G401 (cell line): ENCODE measurements around the gene ZG16. TPM values are rescaled to one million over a fixed set of nuclear protein-coding genes. Genes with fewer than 3 reads are reported as not detected.
"Not testable (repeated sequence)": the region's sequence is repeated elsewhere in the genome, so short reads cannot be mapped to it uniquely, and the experiment has no call there.

ENCODE experiments used
- DNase-seq: peaks from one replicate; pipeline ENCODE4 v3.0.0-alpha.2; 2015; ENCODE audit warnings: low spot score
- in situ Hi-C: cut with HindIII; loops from 2 replicates; pipeline ENCODE4 v1.10.0; 2016; ENCODE audit warnings: low sequenced_read_pairs, mixed read lengths
- total RNA-seq: library from RNA; depleted of rRNA; stranded (reverse); fragments of >200 nt; shearing (Covaris generic); gene quantifications from 2 replicates; pipeline ENCODE4 v1.2.3, GENCODE V29; 2014

The ZG16 gene
- total RNA-seq, 1 experiment from 2014 or later: not detected

DNA sequence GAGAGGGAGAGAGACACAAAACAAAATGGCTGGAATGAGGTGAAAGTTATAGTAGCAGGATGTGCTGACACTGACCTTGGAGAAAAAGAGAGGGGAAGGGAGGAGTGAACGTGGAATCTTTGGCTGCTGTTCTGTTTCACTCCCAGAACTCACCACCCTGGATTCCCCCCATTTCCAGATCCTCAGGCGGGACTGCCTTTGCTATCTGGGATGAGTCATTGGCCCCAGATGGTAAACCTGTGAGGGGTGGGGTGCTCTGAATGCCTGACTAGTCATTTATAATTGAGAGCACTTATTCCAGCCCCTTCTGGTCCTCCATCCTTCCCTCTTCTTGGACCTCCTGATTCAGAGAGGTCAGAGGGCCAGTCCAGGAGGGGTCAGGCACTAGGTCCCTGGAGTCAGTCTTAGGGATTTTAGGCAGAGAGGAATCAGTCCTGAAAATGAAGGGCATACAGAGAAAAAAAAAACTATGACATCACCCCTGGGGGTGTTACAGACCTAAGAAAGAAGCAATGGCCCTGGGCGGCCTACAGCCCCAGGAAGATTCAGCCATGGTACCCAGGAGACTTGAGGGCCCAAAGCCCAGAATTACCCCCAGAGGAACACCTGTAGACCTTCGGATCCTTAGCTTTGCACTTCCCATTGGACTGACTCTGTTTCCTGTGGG, 2.2 kb upstream of the ZG16 start:
- no peak for DNase-seq
- in situ Hi-C loops: no loop called here

DNA sequence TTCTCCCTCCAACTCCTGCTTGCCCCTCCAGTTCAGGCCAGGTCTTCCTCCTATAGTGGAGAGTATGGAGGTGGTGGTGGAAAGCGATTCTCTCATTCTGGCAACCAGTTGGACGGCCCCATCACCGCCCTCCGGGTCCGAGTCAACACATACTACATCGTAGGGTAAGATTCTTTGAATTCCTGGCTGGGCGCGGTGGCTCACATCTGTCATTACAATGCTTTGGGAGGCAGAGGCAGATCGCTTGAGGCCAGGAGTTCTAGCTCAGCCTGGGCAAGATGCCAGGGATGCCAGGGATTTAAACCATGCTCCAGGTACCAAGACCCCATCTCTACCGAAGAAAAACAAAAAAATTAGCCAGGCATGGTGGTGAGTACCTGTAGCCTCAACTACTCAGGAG, 1.4 kb downstream of the ZG16 start:
- in situ Hi-C loops: no loop called here

DNA sequence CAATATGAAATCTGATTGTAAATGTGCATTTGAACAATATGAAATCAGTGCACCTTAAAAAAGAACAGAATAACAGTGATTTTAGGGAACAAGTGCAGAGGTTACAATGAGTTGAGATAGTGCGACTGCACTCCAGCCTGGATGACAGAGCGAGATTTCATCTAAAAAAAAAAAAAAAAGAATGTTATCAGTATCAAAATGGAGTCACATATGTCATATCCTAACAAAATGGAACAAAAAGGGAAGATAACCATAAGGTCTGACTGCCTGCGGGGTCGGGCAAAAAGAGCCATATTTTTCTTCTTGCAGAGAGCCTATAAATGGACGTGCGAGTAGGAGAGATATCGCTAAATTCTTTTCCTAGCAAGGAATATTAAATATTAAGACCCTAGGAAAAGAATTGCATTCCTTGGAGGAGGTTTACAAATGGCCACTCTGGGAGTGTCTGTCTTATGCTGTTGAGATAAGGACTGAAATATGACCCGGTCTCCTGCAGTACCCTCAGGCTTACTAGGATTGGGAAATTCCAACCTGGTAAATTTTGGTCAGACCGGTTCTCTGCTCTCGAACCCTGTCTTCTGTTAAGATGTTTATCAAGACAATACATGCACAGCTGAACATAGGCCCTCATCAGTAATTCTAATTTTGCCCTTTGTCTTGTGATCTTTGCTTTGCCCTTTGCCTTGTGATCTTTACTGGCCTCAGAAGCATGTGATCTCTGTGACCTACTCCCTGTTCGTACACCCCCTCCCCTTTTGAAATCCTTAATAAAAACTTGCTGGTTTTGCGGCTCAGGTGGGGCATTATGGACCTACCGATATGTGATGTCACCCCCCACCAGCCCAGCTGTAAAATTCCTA, 5.3 kb downstream of the ZG16 start:
- DNase-seq, in situ Hi-C loops: not testable (repeated sequence)

More for the DNA sequence above, 1.4 kb downstream of the ZG16 start:
- no peak for DNase-seq

DNA sequence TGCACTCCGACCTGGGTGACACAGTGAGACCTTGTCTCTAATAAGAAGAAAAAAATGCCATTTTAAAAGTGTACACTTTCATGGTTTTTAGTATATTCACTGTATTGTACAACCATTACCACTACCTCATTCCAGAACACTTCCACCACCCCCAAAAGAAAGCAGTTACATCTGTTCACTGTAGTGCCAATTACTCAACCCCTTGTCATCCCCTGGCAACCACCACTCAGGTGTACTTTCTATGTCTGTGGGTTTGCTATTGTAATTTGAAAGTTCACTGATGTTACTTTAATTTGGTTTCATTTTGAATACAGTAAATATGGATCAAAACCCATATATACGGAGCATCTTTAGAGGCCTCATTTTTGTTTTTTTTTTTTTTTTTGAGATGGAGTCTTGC, 6.1 kb downstream of the ZG16 start:
- in situ Hi-C loops: no loop called here

DNA sequence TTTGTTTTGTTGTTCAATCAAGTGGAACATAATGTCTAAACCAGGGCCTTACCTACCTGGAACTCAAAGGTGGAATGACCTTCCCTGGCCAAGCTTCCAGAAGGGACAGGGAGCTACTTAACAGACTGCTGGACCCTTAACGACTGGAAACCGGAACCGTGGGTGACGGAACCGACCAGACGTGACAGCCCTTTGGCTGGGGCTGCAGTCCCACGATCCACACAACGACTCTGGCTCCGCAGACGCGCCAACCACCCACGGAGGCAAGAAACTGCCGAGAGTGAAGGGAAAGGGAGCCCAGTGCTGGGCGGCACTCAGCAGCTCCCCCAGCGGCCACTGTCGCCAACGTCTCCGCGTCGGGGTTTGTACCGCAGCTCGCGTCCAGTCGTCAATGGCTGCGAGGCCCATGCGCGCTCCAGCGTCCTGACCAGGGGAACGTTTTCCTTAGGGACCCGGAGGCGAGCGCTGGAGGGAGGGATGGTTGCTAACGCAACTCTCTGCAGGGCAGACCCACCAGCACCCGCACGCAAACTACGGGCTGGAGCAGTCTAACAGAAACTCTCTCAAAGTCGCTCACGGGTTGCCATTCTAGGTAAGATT, 6.9 kb downstream of the ZG16 start:
- in situ Hi-C loops: no loop called here
- peak; percentile 73 for DNase-seq

More for the DNA sequence above, 6.1 kb downstream of the ZG16 start:
- no peak for DNase-seq

- in situ Hi-C loops, DNase-seq: not testable (repeated sequence)
Observed at GRCh38 chr16:29787155-29787554, 9.1 kb downstream of the ZG16 start.

GRCh38 chr16:29789775-29790182, 11.7 kb downstream of the ZG16 start:
- in situ Hi-C loops: no loop called here

DNA sequence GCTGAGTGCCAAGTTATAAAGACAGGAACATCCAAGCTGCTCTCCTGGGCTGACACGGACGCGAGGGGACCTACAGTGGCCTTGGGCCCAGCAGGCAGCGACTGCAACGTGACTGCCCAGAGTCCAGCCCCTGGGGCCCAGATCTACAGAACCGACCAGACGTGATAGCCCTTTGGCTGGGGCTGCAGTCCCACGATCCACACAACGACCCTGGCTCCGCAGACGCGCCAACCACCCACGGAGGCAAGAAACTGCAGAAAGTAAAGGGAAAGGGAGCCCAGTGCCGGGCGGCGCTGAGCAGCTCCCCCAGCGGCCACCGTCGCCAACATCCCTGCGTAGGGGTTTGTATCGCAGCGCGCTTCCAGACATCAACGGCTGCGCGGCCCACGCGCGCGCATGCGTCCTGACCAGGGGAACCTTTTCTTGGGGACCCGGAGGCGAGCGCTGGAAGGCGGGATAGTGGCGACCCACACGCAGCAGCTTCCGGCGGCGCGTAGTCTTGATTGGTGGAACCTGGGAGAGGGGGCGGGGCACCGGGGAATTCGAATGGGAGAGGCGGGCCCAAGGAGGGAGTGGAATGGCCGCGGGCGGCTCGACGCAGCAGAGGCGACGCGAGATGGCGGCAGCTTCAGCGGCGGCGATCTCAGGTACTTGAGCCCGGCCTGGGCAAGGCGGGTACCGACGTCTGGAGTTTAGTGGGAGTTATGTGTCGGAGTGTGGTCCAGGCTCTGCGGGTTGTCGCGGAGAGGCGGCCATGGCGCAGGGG, 12.3 kb downstream of the ZG16 start, which contains the start of gene KIF22:
TSS of gene KIF22 (plus strand) at position 569 of the 766 bp plus-strand sequence. CDS start at position 578, 9 bp downstream.
- peak; percentile 98 for DNase-seq
- in situ Hi-C loops: no loop called here

More at GRCh38 chr16:29789775-29790182, 11.7 kb downstream of the ZG16 start:
- no peak for DNase-seq

DNA sequence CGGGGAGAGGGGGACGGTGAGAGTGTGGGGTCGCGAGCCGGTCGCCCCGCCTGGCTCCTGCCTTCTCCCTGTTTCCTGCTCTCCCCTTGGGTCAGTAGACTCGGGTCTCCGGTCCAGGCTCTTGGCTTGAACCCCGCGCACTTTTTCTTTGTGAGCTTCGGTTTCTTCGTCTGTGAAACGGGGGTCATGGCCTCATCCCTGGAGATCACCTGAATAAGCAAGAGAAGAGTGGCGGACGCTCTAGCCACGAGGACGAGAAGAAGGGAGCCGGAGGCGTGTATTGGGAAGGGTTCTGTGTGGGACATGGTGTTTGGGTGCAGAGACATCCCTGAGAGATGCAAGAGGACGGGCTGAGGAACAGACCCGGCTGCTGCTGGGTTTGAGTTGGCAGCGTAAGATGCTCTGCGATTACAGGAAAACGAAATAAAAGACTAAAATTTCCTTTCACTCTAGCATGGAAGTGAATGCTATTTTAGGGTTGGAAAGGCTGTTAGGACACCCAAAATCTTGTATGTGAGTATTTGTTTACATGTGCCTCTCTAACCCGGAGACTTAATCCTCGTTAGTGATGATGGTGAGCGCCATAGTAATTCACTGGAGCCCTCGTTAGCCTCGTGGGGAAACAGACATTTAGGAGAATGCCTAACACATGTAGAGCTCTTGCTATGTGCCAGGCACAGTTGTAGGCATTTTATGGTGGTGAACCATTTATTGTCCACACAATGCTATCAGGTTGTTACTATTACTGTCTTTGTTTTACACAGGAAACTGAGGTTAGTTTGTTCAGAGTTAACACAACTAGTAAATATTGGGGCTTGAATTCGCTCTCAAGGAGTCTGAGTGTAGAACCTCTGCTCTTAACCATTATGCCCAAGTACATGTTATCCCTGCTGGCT, 13.1 kb downstream of the ZG16 start:
- DNase-seq: no peak
- in situ Hi-C loops: no loop called here

GRCh38 chr16:29791845-29792807, 14.1 kb downstream of the ZG16 start:
- in situ Hi-C loops: no loop called here

DNA sequence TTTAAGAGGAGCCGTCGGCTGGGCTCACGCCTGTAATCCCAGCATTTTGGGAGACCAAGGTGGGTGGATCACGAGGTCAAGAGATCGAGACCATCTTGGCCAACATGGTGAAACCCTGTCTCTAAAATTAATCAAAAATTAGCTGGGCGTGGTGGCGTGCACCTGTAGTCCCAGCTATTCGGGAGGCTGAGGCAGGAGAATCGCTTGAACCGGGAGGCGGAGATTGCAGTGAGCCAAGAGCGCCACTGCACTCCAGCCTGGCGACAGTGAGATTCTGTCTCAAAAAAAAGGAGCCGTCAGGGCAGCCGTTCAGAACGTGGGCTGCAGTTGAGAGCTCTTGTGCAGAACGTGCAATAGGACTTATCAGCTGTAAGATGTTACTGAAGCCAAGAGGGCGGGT, 15.1 kb downstream of the ZG16 start:
- DNase-seq, in situ Hi-C loops: not testable (repeated sequence)

More at GRCh38 chr16:29791845-29792807, 14.1 kb downstream of the ZG16 start:
- no peak for DNase-seq

DNA sequence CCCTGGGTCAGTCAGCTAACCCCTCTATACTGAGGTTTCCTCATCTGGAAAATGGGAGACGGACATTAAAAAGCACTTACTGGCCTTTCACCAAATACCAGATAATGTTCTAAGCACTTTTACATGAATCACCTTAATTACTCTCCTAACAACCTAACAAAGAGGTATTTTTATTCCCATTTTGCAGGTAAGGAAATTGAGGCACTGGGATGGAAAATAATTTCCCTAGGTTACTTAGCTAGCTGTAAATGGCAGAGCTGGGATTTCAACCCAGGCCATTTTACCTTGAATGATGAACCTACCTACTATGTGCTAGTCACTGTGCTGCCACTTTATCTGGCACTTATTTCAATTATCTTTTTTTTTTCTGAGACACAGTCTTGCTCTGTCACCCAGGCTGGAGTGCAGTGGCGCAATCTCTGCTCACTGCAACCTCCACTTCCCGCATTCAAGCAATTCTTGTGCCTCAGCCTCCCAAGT, 16.2 kb downstream of the ZG16 start:
- in situ Hi-C loops: no loop called here
- no peak for DNase-seq

DNA sequence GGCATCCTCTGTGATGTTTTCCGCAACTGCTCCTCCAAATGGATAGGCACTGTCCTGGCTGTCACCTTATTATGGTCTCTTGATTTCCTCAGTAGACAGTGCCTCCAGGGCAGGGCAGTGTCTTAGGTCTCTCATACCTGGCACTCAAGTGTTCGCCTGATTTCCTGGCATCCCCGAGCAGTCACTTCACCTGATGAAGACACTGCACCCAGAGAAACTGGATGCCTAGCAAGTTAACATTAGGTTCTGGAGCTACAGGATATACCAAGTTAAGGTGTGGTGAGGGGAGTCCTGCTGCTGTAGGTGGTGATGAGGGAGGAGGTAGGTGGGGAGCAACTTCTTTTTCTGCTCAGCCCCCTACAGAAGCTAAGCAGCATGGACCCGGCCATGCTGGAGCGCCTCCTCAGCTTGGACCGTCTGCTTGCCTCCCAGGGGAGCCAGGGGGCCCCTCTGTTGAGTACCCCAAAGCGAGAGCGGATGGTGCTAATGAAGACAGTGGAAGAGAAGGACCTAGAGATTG, 24.4 kb downstream of the ZG16 start:
- no peak for DNase-seq
- in situ Hi-C loops: no loop called here

GRCh38 chr16:29804020-29804419, 26.0 kb downstream of the ZG16 start:
- in situ Hi-C loops: no loop called here

GRCh38 chr16:29804455-29805231, 26.6 kb downstream of the ZG16 start:
- in situ Hi-C loops: no loop called here
- DNase-seq: peak; percentile 75

More at GRCh38 chr16:29804020-29804419, 26.0 kb downstream of the ZG16 start:
- no peak for DNase-seq
